ENCODE data around the gene CORO2B.

GRCh38 chr15:68710536-68710935 lies 131.7 kb downstream of the CORO2B start:
- TF ChIP-seq CTCF (IDR thresholded peaks at IDR 0.05; ENCODE audit: low read length) (no peak), EZH2phosphoT487 (IDR thresholded peaks at IDR 0.05; ENCODE audit: low read length) (no peak), EZH2 (optimal IDR thresholded peaks at IDR 0.05; ENCODE audit: low read depth, low read length) (no peak)
